MCF 10A (cell line): ENCODE data around the gene ENTR1. TPM values are rescaled to one million over a fixed set of nuclear protein-coding genes. Genes with fewer than 3 reads are reported as not detected.

Experiments used
- BruUV-seq: library from RNA; stranded (reverse); fragments of 400-500 nt; replicated peaks from 2 replicates; lab custom pipeline; 2021; lab: Mats Ljungman, UMichigan
- CTCF ChIA-PET: fragments of 300-600 bp; sonication (Branson Sonifier 250); formaldehyde crosslinking; extraction: SDS; loops from one replicate; lab custom pipeline; 2021; ENCODE audit warnings: antibody characterized with exemption, inconsistent platforms; lab: Yijun Ruan, JAX
- POLR2A ChIA-PET: fragments of 300-600, 350-650 bp; sonication (Branson Sonifier 250); formaldehyde crosslinking; extraction: SDS; loops from one replicate; lab custom pipeline; 2020; ENCODE audit warnings: antibody characterized with exemption, inconsistent platforms; lab: Yijun Ruan, JAX
- DNase-seq: peaks from one replicate; pipeline ENCODE4 v3.0.0-alpha.2; 2018; ENCODE audit not compliant: unreplicated experiment
- H3K27ac Mint-ChIP-seq: one replicate; pipeline ENCODE4 v1.8.0; 2022; ENCODE audit warnings: mild to moderate bottlenecking, low read depth, mixed read lengths; ENCODE audit not compliant: unreplicated experiment
- H3K27me3 Mint-ChIP-seq: one replicate; pipeline ENCODE4 v1.8.0; 2022; ENCODE audit warnings: mixed read lengths; ENCODE audit not compliant: insufficient read depth, unreplicated experiment
- H3K36me3 Mint-ChIP-seq: one replicate; pipeline ENCODE4 v1.8.0; 2022; ENCODE audit warnings: mild to moderate bottlenecking, moderate library complexity, mixed read lengths; ENCODE audit not compliant: insufficient read depth, unreplicated experiment
- H3K4me1 Mint-ChIP-seq: one replicate; pipeline ENCODE4 v1.8.0; 2022; ENCODE audit warnings: mixed read lengths; ENCODE audit not compliant: insufficient read depth, unreplicated experiment
- H3K4me3 Mint-ChIP-seq: one replicate; pipeline ENCODE4 v1.8.0; 2022; ENCODE audit warnings: mild to moderate bottlenecking, moderate library complexity, mixed read lengths; ENCODE audit not compliant: unreplicated experiment
- H3K9me3 Mint-ChIP-seq: one replicate; pipeline ENCODE4 v1.8.0; 2022; ENCODE audit warnings: mixed read lengths; ENCODE audit not compliant: unreplicated experiment
- intact Hi-C: fragments of 100-400 bp; cut with micrococcal nuclease; formaldehyde crosslinking; loops from 2 replicates; pipeline ENCODE4 v1.14.1; 2022
- total RNA-seq: library from RNA; stranded (reverse); gene quantifications from 2 replicates; pipeline ENCODE4 v1.2.3, GENCODE V29; 2022
- TF ChIP-seq, protein P1 (sequence below): fragments of 200-600 bp; IDR thresholded peaks from one replicate; pipeline ENCODE4 v1.8.0; 2022; ENCODE audit warnings: antibody characterized with exemption, mild to moderate bottlenecking; ENCODE audit not compliant: unreplicated experiment

ENTR1 gene
- total RNA-seq, 1 experiment from 2014 or later: 82.2 TPM

DNA sequence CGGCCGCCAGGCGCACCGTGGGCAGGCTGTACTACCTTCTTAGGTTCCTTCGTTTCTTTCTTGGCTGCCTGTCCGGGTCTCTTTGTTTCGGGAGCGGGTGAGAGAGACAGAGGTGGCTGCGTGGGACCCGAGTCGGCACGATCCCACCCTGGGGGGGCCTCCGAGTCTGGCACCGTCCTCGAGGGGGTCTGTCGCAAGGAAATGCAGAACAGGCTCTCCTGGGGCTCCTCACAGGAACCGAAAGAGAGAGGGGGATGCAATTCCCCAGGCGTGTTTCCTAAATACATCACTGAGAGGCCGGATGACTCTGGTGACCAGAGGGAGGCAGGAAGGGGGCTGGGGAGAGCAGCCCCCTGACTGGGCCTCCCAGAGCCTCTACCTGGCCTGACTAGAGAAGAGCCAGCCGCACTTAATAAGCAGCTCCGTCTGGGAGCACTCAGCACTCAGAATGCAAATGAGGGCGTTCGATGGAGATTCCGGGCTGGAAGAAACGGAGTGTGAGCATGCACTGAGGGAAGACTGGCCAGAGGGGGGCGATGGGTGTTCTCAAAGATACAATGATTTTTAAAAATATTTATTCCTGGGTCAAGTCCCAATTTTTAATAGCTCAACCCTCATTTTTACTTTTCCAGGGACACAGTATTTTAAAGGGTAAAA, 40.9 kb upstream of the ENTR1 start:
- ChIA-PET CTCF (interaction anchor here (1.4 kb wide), 1 partner anchor 11 kb away, joined by 5 read pairs; no protein-coding TSS in a partner anchor), POLR2A (no interaction called here)
- peaks cover 91% of the 10 kb centered on the region for H3K36me3 Mint-ChIP-seq
- intact Hi-C loops: no loop called here
- no peak overlapping the region for H3K4me3 Mint-ChIP-seq
- H3K9me3 Mint-ChIP-seq: no peaks in the 10 kb centered on the region
- H3K4me1 Mint-ChIP-seq: no peaks in the 10 kb centered on the region
- no TSS peak for BruUV-seq
- TF ChIP-seq, protein P1, sequence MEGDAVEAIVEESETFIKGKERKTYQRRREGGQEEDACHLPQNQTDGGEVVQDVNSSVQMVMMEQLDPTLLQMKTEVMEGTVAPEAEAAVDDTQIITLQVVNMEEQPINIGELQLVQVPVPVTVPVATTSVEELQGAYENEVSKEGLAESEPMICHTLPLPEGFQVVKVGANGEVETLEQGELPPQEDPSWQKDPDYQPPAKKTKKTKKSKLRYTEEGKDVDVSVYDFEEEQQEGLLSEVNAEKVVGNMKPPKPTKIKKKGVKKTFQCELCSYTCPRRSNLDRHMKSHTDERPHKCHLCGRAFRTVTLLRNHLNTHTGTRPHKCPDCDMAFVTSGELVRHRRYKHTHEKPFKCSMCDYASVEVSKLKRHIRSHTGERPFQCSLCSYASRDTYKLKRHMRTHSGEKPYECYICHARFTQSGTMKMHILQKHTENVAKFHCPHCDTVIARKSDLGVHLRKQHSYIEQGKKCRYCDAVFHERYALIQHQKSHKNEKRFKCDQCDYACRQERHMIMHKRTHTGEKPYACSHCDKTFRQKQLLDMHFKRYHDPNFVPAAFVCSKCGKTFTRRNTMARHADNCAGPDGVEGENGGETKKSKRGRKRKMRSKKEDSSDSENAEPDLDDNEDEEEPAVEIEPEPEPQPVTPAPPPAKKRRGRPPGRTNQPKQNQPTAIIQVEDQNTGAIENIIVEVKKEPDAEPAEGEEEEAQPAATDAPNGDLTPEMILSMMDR: no peak
- no peak overlapping the region for H3K27ac Mint-ChIP-seq
- H3K27me3 Mint-ChIP-seq: no peaks in the 10 kb centered on the region
- no peak for DNase-seq

DNA sequence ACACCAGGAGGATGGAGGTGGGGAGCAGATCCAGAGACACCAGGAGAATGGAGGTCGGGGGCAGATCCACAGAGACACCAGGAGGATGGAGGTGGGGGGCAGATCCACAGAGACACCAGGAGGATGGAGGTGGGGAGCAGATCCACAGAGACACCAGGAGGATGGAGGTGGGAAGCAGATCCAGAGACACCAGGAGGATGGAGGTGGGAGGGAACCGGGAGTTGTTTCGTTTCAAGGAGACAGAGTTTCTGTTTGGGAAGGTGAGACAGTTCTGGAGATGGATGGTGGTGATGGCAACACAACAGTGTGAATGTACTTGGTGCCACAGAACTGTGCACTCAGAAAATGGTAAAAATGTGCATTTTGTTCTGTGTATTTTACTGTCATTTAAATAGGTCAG, 38.2 kb upstream of the ENTR1 start:
- H3K4me1 Mint-ChIP-seq: no peaks in the 10 kb centered on the region
- BruUV-seq: no TSS peak
- no peak overlapping the region for H3K27ac Mint-ChIP-seq
- no peaks in the 10 kb centered on the region for H3K9me3 Mint-ChIP-seq
- intact Hi-C loops: no loop called here
- CTCF ChIA-PET: interaction anchor here (0.6 kb wide), 1 partner anchor 39 kb away, joined by 3 read pairs; no protein-coding TSS in a partner anchor
- POLR2A ChIA-PET: no interaction called here
- no peak for DNase-seq
- H3K36me3 Mint-ChIP-seq: peaks cover 94% of the 10 kb centered on the region
- no peak overlapping the region for H3K4me3 Mint-ChIP-seq
- no peaks in the 10 kb centered on the region for H3K27me3 Mint-ChIP-seq
- TF ChIP-seq, protein P1: no peak

DNA sequence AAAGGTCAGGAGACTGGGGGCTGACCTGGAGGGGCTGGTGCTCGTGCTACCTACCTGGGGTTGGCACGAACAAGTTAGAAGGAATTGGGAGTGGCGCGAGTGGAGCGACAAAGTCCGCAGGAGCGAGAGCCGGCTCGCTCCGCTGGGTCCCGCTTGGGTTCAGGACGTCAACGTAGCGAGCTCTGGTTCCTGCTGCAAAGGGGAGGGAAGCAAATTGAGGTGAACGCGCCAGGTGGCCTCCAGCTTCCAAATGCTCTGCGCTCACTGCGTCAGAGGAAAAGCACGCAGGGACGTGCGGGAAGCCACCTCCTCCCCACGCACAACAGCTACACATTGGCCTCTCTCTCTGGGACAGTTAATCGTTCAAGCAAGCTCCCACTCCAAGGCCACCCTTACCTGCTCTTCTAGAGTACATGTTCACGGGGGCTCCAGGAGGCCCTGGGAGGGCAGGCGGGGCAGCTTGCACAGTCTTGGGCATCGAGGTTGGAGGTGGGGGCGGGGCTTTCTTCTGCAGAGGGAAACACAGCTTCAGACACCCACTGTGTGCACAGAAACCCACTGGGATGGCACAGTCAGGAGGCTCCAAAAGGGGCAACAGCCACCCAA, 36.9 kb upstream of the ENTR1 start:
- no TSS peak for BruUV-seq
- Mint-ChIP-seq H3K9me3 (no peaks in the 10 kb centered on the region), H3K36me3 (peaks cover 91% of the 10 kb centered on the region), H3K27me3 (no peaks in the 10 kb centered on the region), H3K4me1 (no peaks in the 10 kb centered on the region), H3K4me3 (no peak overlapping the region), H3K27ac (no peak overlapping the region)
- TF ChIP-seq, protein P1: no peak
- CTCF ChIA-PET: no interaction called here
- intact Hi-C loops: no loop called here
- DNase-seq: no peak
- POLR2A ChIA-PET: no interaction called here

DNA sequence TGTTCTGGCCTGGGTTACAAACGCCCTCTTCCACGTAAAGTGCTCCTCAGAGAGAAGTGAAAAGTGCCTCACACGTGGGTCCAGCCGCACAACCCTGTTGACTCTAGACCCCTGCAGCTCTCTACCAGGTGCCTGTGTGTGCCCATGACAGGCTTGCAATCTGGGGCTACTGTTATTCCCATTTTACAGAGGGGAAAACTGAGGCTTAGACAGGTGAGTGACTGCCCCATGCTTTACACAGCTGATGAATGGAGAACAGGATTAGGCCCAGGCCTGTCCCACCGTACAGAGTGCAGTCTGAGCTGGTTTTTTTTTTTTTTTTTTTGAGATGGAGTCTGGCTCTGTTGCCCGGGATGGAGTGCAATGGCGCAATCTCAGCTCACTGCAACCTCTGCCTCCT, 35.4 kb upstream of the ENTR1 start:
- ChIA-PET CTCF (interaction anchor here (0.6 to 0.9 kb wide), 4 partner anchors 13 to 44 kb away, joined by 3 to 4 read pairs (median 3); no protein-coding TSS in a partner anchor), POLR2A (interaction anchor here (0.9 to 1.7 kb wide), 3 partner anchors 12 to 38 kb away, joined by 3 to 4 read pairs (median 4); no protein-coding TSS in a partner anchor)
- TF ChIP-seq, protein P1: no peak
- no TSS peak for BruUV-seq
- no peak for DNase-seq
- no peaks in the 10 kb centered on the region for H3K9me3 Mint-ChIP-seq
- intact Hi-C loops: no loop called here
- no peak overlapping the region for H3K4me3 Mint-ChIP-seq
- no peaks in the 10 kb centered on the region for H3K4me1 Mint-ChIP-seq
- H3K36me3 Mint-ChIP-seq: peaks cover 86% of the 10 kb centered on the region
- H3K27ac Mint-ChIP-seq: no peak overlapping the region
- H3K27me3 Mint-ChIP-seq: no peaks in the 10 kb centered on the region
